ENCODE results near the gene TRDMT1.

Gene TRDMT1

GRCh38 chr10:17209302-17209701 is 7.8 kb upstream of the TRDMT1 start:
- no peak for DNase-seq

- DNase-seq: no peak
Measured at GRCh38 chr10:17208476-17208875, 7.0 kb upstream of the TRDMT1 start.

- no peak for DNase-seq
Measured at GRCh38 chr10:17206210-17206709, 4.8 kb upstream of the TRDMT1 start.

- no peak for DNase-seq
Measured at GRCh38 chr10:17203416-17203815, 1.9 kb upstream of the TRDMT1 start.

- no peak for DNase-seq
Measured at GRCh38 chr10:17202999-17203398, 1.5 kb upstream of the TRDMT1 start.

- DNase-seq: no peak
Measured at GRCh38 chr10:17202506-17202905, 1.0 kb upstream of the TRDMT1 start.

GRCh38 chr10:17201794-17202116 is 283 bp upstream of the TRDMT1 start:
- DNase-seq: no peak

GRCh38 chr10:17200001-17200911 is 1.2 kb downstream of the TRDMT1 start:
- no peak for DNase-seq

- no peak for DNase-seq
Measured at GRCh38 chr10:17199351-17199804, 2.1 kb downstream of the TRDMT1 start.

GRCh38 chr10:17196573-17196972 is 4.9 kb downstream of the TRDMT1 start:
- DNase-seq: no peak

GRCh38 chr10:17196045-17196444 is 5.4 kb downstream of the TRDMT1 start:
- no peak for DNase-seq

- no peak for DNase-seq
Measured at GRCh38 chr10:17195083-17195482, 6.4 kb downstream of the TRDMT1 start.

GRCh38 chr10:17190602-17191001 is 10.9 kb downstream of the TRDMT1 start:
- no peak for DNase-seq

GRCh38 chr10:17188644-17189172 is 12.8 kb downstream of the TRDMT1 start:
- no peak for DNase-seq

GRCh38 chr10:17185873-17186272 is 15.6 kb downstream of the TRDMT1 start:
- no peak for DNase-seq

- no peak for DNase-seq
Measured at GRCh38 chr10:17183110-17183509, 18.4 kb downstream of the TRDMT1 start.

- DNase-seq: no peak
Measured at GRCh38 chr10:17181751-17182150, 19.7 kb downstream of the TRDMT1 start.

GRCh38 chr10:17181110-17181509 is 20.4 kb downstream of the TRDMT1 start:
- DNase-seq: no peak

GRCh38 chr10:17179002-17179401 is 22.5 kb downstream of the TRDMT1 start:
- DNase-seq: no peak

GRCh38 chr10:17178006-17178405 is 23.5 kb downstream of the TRDMT1 start:
- no peak for DNase-seq

- no peak for DNase-seq
Measured at GRCh38 chr10:17177014-17177413, 24.5 kb downstream of the TRDMT1 start.

- DNase-seq: no peak
Measured at GRCh38 chr10:17176091-17176490, 25.4 kb downstream of the TRDMT1 start.

GRCh38 chr10:17175551-17175950 is 25.9 kb downstream of the TRDMT1 start:
- no peak for DNase-seq

- DNase-seq: no peak
Measured at GRCh38 chr10:17174626-17175025, 26.8 kb downstream of the TRDMT1 start.
